Measurements from ENCODE around the gene QRFP. TPM values are rescaled to one million over a fixed set of nuclear protein-coding genes. Genes with fewer than 3 reads are reported as not detected.

QRFP gene
- total RNA-seq, 6 experiments from 2014 or later = 3.3 TPM; not detected in 5

DNA sequence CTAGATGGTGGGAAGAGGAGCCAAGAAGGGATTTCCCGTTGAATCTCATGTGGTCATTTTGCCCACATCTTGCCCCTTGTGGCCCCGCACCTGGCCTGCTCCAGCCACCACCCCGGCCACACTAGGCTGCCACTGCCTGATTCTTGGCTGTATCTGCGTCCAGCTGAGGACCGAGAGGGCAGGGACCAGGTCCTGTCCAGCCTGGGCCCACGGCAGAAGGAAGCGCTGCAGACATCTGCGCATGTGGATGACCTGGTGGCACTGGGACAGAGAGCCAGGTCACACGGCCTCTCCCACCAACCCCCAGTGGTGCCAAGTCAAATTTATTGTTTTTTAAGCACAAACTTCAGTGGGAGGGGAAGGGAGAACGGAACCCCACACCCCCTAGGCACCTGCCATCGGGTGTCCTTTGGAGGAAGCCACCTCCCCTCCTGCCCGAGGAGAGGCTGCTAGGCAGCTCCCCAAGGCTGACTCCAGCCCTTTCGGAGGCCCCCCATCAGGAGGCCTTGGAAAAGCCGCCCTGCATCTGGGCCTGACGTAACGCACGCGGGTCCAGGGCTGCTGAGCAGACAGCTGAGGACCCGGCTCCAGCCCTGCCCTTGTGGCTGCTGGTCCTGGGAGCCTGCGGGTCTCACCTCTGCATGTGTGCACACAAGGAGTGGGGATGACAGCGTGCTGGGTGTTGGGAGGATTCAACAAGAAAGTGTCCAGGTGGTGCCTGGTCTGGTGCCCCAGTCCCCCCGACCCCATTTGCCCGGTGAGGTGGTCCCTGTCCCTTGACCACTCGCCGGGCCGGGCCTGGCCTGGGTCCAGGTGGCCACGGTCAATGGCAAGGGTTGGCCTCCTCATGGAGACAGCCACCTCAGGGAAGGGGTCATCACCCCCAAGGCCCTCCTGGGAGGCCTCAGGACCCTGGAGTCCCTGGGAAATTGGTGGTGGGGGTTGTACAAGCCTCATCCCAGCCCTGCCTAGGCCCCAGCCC is 5.9 kb upstream of the QRFP start:
- intact Hi-C loops (cut with DNase I) = no loop called here
- Histone ChIP-seq H3K36me3 (no peaks in the 10 kb centered on the region), H3K4me3 (no peak overlapping the region), H3K9me3 (no peaks in the 10 kb centered on the region), H3K27ac (no peak overlapping the region), H3K27me3 (no peaks in the 10 kb centered on the region), H3K4me1 (no peaks in the 10 kb centered on the region)
- DNase-seq (no peak), ATAC-seq (no peak)
- TF ChIP-seq CTCF (IDR thresholded peaks at IDR 0.05) (no peak), POLR2A (IDR thresholded peaks at IDR 0.05) (no peak)
- no CpG with 5 or more reads among the region's 27 CpGs for WGBS (ENCODE audit: insufficient coverage, low coverage, low lambda C conversion rate, missing lambda C conversion rate)

- H3K36me3 ChIP-seq = no peaks in the 10 kb centered on the region
- intact Hi-C loops (cut with DNase I) = no loop called here
- WGBS (ENCODE audit: insufficient coverage, low coverage, low lambda C conversion rate, missing lambda C conversion rate) = 50% methylated on average over 1 of the region's 17 CpGs
- ATAC-seq (no peak), DNase-seq (no peak)
- no peak overlapping the region for H3K27ac ChIP-seq
- no peaks in the 10 kb centered on the region for H3K4me1 ChIP-seq
- no peaks in the 10 kb centered on the region for H3K9me3 ChIP-seq
- TF ChIP-seq CTCF (IDR thresholded peaks at IDR 0.05) (no peak), POLR2A (IDR thresholded peaks at IDR 0.05) (no peak)
- no peaks in the 10 kb centered on the region for H3K27me3 ChIP-seq
- no peak overlapping the region for H3K4me3 ChIP-seq
Measured at GRCh38 chr9:130901498-130902203, 5.0 kb upstream of the QRFP start.

DNA sequence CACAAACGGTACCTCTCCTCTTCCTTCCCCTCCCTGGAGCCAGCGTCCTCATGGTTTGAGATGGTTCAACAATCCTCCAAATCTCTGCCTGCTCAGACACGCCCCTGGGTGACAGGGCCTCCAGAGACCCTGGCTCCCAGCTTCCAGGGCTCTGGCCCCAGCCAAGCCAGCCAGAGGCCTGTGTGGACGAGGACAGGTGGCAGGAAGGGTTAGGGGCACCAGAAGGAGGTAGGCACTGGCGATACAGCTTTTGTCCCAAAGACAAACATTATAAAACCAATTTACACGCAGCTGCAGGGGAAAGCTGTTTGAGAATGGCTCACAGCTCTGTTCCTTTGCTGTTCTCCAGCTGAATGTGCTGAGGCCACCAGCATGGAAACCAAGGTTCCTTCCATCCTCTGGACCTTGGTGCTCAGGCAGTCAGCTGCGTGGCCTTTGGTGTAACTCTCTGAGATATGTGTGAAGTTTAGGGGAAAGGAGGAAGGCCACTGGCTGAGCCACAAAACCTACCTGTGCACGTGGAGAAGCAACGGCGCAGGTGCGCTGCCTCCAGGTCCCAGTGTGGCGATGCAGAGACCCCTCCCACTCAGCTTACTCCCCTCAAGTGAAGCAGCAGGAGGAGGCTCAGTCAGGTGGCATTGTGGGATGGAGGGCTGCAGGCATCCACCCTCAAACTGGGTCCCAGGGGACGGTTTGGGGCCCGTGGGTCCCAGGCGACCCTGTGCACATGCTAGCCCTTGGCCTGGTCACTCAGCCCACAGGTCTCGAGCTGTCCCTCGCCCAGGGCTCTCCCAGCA is 4.3 kb upstream of the QRFP start:
- intact Hi-C loops (cut with DNase I) = no loop called here
- Histone ChIP-seq H3K4me1 (no peaks in the 10 kb centered on the region), H3K9me3 (no peaks in the 10 kb centered on the region), H3K27me3 (no peaks in the 10 kb centered on the region), H3K4me3 (no peak overlapping the region), H3K27ac (no peak overlapping the region), H3K36me3 (no peaks in the 10 kb centered on the region)
- ATAC-seq = no peak
- 66% methylated on average over 8 of the region's 17 CpGs for WGBS (ENCODE audit: insufficient coverage, low coverage, low lambda C conversion rate, missing lambda C conversion rate)
- no peak for DNase-seq
- TF ChIP-seq CTCF (IDR thresholded peaks at IDR 0.05) = no peak
- no peak for TF ChIP-seq POLR2A (IDR thresholded peaks at IDR 0.05)

- TF ChIP-seq CTCF (IDR thresholded peaks at IDR 0.05) = no peak
- TF ChIP-seq POLR2A (IDR thresholded peaks at IDR 0.05) = no peak
- H3K4me1 ChIP-seq = no peaks in the 10 kb centered on the region
- no peak overlapping the region for H3K4me3 ChIP-seq
- DNase-seq = no peak
- intact Hi-C loops (cut with DNase I) = loop anchor here in 1 of 2 donors (10.0 kb wide), 1 partner anchor 146 kb away; no protein-coding TSS in a partner anchor
- 42% methylated on average over 6 of the region's 25 CpGs for WGBS (ENCODE audit: insufficient coverage, low coverage, low lambda C conversion rate, missing lambda C conversion rate)
- ATAC-seq = no peak
- H3K27me3 ChIP-seq = no peaks in the 10 kb centered on the region
- H3K9me3 ChIP-seq = no peaks in the 10 kb centered on the region
- H3K27ac ChIP-seq = no peak overlapping the region
- H3K36me3 ChIP-seq = no peaks in the 10 kb centered on the region
Measured at GRCh38 chr9:130899051-130899748, 2.6 kb upstream of the QRFP start.

Measured in right lobe of liver (tissue), 6 donors.